ENCODE measurements around the gene ECI1. TPM values are rescaled to one million over a fixed set of nuclear protein-coding genes. Genes with fewer than 3 reads are reported as not detected.

Gene ECI1
- total RNA-seq, 1 experiment from 2014 or later = 95.4 TPM

DNA sequence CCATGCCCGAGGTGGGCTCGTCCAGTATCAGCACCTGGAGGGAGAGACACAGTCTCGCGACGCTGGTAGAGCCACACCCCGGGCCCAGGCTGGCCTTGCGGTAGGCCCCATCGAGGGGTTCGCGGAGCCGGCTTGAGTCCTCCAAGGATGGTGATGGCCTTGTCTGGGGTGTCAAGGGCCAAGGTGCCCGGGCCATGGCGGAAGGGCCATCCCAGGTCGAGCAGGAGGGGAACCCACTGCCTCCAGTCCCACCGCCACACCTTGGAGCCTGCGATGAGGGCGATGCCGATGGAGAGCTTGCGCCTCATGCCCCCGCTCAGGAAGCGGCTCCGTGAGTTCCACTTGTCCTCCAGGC, 46.1 kb upstream of the ECI1 start:
- Histone ChIP-seq H3K4me1 (ENCODE audit: insufficient read depth, low read length) (0 out of 2 replicates have a peak, but pooled peaks cover 3% of the 10 kb centered on the region), H3K4ac (ENCODE audit: low read depth, low read length) (no peak overlapping the region), H3T11ph (ENCODE audit: low read length) (no peak overlapping the region), H3K4me2 (ENCODE audit: insufficient read depth, insufficient read length, low read length) (no peak overlapping the region), H3K9ac (ENCODE audit: extremely low read depth, insufficient read length, low read length) (no peak overlapping the region), H2BK120ac (ENCODE audit: low read depth, low read length, poor library complexity, severe bottlenecking) (no peak overlapping the region), H4K91ac (ENCODE audit: insufficient read length, low read depth, low read length) (no peak overlapping the region), H4K20me1 (ENCODE audit: control insufficient read depth, insufficient read depth, insufficient read length) (no peaks in the 10 kb centered on the region), H3K18ac (ENCODE audit: insufficient read length, low read depth, low read length) (no peak overlapping the region), H3K79me1 (ENCODE audit: insufficient read depth, low read depth, low read length, poor library complexity, severe bottlenecking) (no peaks in the 10 kb centered on the region), H3K23me2 (ENCODE audit: insufficient read length, low read depth, low read length, poor library complexity, severe bottlenecking) (no peaks in the 10 kb centered on the region), H3K79me2 (ENCODE audit: insufficient read depth, low read length) (no peaks in the 10 kb centered on the region), H4K5ac (ENCODE audit: insufficient read length, low read depth, low read length) (no peak overlapping the region), H3K27me3 (ENCODE audit: insufficient read depth, low read length) (no peaks in the 10 kb centered on the region), H3K14ac (ENCODE audit: insufficient read depth, low read length) (no peak overlapping the region; the same call in 1 of the 2 replicates), H2BK12ac (ENCODE audit: insufficient read length, low read depth, low read length) (no peak overlapping the region), H3K56ac (ENCODE audit: insufficient read length, low read depth, low read length) (no peak overlapping the region), H3K23ac (ENCODE audit: insufficient read length, low read depth, low read length) (no peak overlapping the region), H2AFZ (ENCODE audit: low read length) (no peak overlapping the region), H2BK20ac (ENCODE audit: low read depth, low read length, poor library complexity, severe bottlenecking) (no peak overlapping the region), H3K9me3 (ENCODE audit: control insufficient read depth, low read depth, low read length) (no peaks in the 10 kb centered on the region), H4K8ac (replicated peaks; ENCODE audit: insufficient read length, low read depth, low read length) (no peak overlapping the region), H3K27ac (ENCODE audit: insufficient read length, low read depth, low read length) (no peak overlapping the region), H2BK15ac (ENCODE audit: low read depth, low read length) (no peak overlapping the region), H2BK5ac (ENCODE audit: insufficient read length, low read length) (no peak overlapping the region), H2AK5ac (ENCODE audit: insufficient read length, low read length) (no peak overlapping the region)
- TF ChIP-seq, protein P1, sequence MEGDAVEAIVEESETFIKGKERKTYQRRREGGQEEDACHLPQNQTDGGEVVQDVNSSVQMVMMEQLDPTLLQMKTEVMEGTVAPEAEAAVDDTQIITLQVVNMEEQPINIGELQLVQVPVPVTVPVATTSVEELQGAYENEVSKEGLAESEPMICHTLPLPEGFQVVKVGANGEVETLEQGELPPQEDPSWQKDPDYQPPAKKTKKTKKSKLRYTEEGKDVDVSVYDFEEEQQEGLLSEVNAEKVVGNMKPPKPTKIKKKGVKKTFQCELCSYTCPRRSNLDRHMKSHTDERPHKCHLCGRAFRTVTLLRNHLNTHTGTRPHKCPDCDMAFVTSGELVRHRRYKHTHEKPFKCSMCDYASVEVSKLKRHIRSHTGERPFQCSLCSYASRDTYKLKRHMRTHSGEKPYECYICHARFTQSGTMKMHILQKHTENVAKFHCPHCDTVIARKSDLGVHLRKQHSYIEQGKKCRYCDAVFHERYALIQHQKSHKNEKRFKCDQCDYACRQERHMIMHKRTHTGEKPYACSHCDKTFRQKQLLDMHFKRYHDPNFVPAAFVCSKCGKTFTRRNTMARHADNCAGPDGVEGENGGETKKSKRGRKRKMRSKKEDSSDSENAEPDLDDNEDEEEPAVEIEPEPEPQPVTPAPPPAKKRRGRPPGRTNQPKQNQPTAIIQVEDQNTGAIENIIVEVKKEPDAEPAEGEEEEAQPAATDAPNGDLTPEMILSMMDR (conservative IDR thresholded peaks at IDR 0.05) = no peak
- H3K27ac Mint-ChIP-seq = no peak overlapping the region
- no peaks in the 10 kb centered on the region for H3K36me3 Mint-ChIP-seq (ENCODE audit: insufficient read depth in 1 of 3, low read depth in 3 of 3)
- no peaks in the 10 kb centered on the region; the same call in 1 of the 2 replicates for H3K27me3 Mint-ChIP-seq (ENCODE audit: low read depth)
- H3K4me1 Mint-ChIP-seq = no peaks in the 10 kb centered on the region
- no peak for DNase-seq
- no peak overlapping the region for H3K4me3 Mint-ChIP-seq
- WGBS (ENCODE audit: extremely low coverage, insufficient read length, low lambda C conversion rate) = no CpG with 5 or more reads among the region's 22 CpGs
- no peaks in the 10 kb centered on the region for H3K9me3 Mint-ChIP-seq
